LoVo (cell line): ENCODE measurements around the gene ADORA2A.

Experiments used
- DNase-seq: peaks from one replicate; pipeline ENCODE4 v3.0.0-alpha.2; 2016; ENCODE audit warnings: low spot score

Gene ADORA2A

DNA sequence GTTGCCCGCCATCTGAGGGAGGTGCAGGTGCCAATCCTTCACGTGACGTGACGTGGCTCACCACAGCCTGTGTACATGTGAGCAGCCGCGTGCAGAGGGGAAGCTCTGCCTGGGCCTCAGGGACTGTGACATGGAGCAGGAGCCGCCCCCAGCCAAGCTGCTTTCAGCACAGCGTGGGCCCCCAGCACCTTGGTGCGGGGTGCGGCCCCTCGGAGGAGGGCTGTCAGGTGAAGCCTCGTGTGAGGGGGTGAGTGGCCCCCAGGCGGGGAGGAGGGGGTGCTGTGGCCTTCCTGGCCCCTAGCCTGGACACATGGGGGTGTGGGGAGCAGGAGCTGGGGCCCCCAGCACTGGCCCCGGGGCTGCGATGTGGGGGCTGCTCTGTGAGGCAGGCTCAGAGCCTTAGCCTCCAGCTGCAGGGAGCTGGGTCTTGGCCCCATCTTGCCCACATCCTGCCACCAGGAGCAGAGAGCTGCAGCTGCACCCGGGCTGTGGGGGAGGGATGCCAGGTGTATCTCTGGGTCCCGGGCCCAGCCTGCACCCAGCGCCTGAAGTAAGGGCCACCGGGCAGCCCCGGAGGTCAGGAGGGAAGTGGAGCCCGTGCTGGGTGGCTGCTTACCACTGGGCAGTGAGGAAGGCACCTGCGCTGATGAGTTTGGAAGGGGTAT is at the start of gene ADORA2A:
TSS of gene ADORA2A (plus strand) at position 100 of the 665 bp plus-strand sequence. CDS start 5,806 bp downstream, outside the sequence.
- DNase-seq = no peak

DNA sequence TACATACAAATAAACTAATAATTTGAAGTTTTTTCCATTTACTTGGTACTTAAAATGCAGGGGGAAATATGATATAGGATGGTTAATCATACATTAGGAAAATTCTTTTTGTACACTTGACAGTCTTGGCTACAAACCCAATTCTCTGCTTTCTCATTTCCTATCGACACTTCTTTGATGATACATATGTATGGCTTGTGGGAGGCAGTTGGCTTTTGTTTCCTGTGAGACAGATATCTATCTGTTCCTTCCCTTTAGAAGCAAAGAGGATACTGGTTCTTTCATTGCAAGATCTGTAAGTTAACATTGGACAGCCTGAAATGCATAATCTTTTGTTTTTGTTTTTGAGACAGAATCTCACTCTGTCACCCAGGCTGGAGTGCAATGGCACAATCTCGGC is 47.9 kb upstream of the ADORA2A start:
- DNase-seq = no peak

DNA sequence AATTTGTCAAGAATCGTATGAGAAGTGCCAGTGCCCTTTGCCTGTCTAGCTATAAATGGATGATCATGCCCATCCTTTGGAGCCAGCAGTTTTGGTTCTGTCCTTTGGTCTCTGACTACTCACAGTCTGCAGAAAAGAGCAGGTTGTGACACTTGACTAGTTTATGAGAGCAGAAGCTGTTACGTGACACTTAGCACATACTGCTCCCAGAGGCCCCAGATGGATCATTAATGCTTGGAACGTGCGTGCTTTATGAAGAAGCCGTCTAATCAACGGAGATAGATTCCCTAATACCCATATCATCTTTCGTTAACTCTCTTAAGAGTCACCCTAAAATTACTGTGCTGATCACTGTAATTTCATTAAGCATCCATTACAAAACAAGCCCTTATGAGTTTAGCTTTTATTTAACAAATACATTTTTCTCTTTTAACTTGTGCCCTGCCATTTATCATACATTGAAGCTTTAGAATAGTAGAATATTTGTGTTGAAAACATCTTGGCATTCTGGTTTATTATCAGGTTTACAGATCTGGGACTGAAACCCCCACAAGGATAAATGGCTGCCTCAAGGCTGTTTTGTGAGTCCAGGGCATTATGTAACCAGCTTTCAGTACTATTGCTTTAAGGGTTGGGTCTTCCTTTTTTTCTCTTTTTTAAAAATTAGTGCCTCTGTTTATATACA is 47.0 kb upstream of the ADORA2A start:
- no peak for DNase-seq

DNA sequence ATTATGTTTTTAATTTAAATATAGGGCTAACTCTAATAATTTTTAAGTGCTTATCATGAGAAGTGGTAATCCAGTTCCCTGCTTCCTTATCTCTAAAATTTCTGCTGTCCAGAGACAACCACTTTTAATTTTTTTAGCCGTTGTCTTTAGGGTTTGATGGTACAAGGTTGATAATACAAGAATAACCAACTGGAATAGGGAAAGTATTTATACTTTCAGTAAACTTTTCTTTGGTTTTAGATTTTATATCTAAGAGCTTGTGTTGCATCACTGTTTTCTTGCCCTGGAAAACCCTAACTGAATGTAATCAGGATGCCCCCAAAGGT is 46.5 kb upstream of the ADORA2A start:
- DNase-seq = no peak

DNA sequence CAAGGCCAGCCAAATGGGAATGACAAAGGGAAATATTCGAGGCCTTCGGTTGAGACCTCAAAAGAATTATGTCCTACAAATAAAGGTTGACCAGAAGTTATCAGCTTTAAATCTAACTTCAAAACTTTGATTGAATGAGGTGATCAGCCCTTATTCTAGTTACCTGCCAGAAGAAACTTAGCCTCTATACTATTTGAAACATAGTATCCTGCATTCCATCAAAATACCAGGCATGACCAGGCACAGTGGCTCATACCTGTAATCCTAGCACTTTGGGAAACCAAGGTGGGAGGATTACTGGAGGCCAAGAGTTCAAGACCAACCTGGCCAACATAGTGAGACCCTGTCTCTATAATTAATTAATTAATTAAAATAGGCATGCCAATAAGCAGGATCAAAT is 44.3 kb upstream of the ADORA2A start:
- DNase-seq = no peak

DNA sequence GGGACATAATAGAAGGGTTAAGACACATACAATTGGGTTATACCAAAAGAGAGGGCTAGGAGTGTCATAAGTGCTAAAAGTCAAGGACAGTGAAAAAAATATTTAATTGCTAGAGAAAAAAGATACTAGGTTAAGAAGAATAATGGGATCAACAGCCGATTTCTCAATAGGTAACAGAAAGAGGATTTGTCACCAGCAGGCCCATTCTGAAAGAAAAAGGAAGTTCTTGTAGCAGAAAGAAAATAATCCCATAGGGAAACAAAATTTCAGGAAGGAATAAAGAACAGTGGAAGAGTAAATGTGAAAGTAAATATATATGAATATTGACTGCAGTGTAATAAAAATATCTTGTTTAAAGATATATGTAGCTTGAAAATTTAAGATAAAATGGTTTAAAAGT is 43.3 kb upstream of the ADORA2A start:
- DNase-seq = no peak

DNA sequence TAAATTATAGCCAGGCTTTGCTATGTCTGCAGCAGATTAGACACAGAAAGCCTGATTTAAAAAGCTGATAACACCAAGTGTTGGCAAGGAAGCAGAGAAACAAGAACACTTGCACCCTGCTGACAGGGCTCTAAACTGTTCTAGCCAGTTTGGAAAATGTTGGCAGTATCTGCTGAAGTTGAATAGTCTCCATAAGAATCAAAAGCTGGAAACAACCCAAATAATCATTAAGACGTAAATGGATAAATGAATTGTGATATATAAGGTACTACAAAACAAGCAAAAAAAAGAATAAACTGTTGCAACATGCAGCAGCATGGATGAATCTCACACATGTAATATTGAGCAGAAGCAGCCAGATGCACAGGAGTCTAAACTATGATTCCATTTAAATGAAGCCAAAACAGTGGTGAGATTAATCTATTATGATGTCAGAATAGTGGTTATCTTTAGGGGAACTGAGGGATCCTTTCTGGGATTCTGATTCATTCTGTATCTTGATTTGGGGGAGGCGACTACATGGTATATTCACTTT is 40.4 kb upstream of the ADORA2A start:
- no peak for DNase-seq

DNA sequence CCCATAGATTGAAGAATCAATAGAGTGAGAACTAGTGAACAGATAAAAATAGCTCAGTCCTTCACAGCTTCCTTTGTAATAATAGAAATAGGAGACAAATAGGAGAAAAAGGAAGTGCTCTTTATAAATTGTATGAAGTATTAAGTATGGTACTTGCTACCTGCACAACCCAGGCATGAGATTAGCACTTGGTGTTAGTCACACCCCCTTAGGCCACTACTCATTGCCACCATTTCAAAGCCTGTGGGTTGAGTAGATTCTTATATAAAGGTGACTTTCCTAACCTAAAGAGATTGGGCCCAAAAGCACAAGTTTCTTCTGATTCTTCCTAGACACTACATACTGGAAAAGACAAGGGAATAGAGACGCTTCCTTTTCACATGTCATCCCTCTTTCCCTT is 37.7 kb upstream of the ADORA2A start:
- DNase-seq = no peak

DNA sequence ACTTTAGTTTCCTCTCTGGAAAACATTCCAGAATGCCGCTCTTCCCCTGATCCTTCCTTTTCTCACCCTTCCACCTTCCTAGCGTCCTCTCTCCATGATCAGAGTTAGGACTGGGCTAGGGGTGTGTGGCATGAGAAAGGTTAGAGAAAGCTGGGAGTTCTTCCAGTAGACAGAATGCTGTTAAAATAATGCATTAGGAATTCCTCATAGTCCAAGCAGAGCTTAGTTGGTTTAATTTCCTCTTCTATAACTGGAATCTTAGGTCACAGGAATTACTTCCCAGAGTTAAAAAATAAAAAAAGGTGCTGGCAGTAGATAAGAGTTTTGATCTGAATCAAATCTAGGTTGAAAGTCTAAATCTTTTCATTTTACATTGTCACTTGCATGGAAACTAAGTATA is 37.2 kb upstream of the ADORA2A start:
- DNase-seq = no peak

DNA sequence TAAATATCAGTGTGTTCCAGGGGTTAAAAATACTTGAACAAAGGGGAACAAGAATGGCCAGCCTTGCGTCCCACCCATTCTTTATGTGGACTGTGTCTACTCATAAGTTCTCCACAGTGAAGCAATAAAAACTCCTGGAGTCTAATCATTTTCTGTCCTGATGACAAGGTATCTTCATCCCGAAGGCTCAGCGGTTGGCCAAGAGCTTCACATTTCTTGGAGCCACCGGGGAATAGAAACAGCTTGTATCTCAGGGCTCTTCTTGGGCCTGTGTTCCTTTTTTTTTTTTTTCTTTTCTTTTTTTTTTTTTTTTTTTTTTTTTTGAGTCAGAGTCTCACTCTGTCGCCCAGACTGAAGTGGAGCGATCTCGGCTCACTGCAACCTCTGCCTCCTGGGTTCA is 36.8 kb upstream of the ADORA2A start:
- DNase-seq = no peak

DNA sequence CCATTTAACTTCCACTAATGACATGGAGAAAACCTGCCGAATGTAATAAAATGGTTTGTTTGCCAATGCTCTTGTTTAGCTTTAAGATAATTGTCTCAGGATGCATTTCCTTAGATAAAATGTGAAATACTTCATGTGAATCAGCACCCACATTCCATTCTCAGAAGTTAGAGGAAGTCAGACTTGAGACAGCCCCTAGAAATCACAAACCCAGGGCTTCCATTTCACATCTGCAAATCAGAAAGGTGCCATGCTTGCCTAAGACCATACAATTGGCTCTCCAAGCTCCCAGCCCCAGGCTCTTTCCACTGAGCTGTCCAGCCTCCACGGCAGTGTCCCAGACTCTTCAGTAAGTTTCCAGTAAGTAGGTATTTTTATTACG is 35.6 kb upstream of the ADORA2A start:
- DNase-seq = no peak

DNA sequence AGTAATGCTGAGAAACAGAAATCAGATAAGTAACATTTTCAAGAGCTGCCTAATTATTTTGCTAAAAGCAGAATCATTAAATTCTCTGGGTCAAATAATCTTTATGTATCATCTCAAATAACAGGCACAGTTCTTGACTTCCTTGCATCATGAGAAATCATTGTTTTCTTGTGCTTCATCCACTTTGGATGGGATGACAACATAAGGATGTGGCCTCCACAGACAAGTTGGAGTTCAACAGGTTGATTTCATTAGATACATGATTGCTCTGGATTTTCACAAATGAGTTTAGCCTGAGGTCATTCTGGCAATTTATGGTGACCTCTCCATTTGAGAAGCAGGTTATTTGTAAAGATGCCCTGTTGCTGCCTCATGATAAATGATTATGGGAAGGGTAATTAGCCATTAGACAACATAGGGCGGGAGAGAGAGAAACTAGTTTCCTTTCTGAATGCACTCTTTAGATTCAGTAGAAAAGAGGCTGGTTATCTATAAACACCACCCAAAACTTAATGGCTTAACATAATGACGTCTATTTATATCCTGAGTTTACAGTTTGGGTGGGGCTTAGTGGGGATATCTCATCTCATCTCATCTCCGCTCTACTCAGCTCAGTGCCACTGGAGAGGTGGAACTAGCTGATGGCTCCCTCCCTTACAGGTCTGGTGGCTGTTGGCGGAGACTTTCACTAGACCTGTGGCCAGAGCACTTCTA is 35.0 kb upstream of the ADORA2A start:
- DNase-seq = no peak

DNA sequence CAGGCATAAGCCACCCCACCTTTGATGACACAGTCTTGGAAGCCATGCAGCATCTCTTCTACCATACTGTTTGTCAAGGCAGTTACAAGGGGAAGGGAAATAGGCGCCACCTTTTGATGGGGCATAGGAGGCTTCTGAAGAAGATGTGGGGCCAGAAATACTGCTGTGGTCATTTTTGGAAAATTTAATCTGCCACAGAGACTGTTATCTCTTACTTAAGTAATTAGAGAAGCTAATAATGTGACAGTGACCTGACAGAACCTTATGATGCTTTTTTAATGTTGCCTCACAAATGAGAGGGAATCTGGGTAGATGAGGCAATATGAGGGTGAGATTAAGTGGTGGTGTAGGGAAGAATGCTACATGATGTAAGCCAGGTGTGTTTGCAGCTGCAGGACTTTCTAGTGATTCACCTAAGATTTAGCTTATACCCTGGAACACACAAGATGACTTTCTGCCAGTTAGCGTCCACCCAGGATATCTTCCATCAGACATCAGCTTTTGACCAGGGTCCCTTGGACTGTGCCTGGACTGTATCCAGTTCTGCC is 34.3 kb upstream of the ADORA2A start:
- DNase-seq = no peak

DNA sequence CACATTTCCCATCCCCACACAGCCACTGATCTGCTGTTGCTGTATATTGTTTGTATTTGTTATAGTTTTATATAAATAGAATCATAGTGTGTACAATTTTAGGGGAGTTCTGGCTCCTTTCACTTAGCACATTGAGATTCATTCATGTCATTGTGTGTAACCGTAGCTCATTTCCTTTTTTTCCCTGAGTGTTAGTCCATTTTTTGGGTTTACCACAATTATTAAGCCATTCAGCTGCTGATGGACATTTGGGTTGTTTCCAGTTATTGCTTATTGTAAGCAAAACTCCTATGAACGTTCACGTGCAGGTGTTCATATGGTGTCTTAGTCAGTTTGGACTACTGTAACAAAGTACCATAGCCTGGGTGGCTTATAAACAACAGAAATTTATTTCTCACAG is 33.6 kb upstream of the ADORA2A start:
- no peak for DNase-seq

DNA sequence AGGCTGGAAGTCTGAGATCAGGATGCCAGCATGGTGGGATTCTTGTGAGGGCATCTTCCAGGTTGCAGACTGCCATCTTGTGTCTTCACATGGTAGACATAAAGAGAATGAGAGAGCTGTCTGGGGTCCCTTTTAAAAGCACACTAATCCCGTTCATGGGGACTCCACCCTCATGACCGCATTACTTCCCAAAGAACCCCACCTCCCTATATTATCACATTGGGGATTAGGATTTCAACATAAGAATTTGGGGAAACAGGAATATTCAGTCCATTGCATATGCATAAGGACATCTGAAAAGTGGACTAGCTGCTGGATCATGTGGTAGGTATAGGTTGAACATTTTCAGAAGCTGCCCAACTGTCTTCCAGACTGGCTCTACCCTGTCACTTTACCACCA is 33.1 kb upstream of the ADORA2A start:
- DNase-seq = no peak

DNA sequence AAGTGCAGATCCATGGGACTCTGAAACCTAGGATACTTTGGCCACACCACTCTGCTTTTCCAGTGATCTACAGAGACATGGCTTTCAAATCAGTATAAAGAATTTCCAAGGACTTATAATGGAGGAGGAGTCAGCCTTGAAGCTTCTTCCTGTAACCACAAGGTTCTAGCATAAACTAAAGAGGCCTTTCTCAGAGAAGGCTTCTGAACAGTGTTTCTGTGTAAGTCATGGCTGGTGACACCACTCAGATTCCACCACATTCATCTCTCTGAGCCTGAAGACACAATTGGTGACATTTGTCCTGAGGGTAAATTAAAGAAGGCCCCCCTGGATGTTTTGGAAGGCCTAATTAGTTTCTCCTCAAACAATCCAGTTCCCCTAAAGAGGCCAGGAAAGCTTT is 29.0 kb upstream of the ADORA2A start:
- DNase-seq = no peak

DNA sequence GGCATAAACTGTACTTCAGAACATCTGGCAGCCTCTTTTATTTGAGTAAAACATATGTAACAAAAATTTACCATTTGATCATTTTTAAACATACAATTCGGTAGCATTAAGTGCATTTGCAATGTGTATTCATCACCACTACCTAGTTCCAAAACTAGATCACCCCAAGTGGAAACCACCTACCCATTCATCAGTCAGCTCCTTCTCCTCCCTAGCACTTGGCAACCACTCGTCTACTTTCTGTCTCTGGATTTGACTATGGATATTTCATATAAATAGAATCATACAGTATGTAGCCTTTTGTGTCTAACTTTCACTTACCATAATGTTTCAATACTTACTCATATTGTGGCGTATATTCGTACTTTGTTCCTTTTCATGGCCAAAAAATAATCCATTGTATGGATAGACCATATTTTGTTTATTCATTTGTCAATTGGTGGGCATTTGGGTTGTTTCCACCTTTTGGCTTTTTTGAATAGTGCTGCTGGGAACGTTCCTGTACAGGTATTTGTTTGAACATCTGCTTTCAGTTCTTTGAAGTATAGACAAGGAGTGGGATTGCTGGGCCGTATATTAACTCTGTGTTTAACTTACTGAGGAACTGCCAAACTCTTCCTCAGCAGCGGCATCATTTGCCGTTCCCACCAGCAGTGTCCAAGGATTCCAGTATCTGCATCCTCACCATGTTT is 27.2 kb upstream of the ADORA2A start:
- DNase-seq = no peak

DNA sequence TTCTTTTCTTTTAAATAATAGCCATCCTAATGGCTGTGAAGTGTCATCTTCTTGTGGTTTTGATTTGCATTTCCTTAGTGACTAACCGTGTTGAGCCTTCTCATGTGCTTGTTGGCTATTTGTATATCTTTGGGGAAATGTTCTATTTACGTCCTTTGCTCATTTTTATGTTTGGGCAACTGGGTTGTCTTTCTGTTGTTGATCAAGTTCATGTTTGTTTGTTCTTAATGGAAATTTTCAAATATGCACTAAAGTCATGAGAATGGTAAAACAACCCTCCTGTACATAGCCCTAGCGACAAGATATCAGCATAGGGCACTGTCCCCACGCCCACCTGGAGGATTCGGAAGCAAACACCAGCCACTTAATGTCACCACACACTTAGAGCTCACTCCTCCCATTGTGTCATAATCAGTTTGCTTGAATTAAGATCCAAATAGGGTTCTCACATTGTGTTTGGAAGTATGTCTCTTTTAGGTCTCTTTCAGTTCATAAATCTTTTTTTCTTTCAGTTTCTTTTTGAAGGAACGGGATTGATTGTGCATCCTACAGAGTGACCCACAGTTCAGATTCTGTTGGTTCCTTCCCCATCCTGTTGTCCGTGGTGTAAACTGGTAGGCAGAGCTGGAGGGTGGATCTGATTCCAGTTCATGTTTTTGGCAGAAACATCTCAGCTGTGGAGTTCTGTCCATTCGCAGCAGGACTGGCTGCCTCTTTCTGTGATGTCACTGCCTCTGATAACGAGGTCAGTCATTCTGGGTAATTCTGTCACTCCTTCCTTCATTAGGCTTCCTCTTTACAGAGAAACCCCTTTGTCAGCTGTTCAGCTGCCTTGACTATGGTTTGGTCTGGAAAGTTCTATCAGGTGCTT is 26.4 kb upstream of the ADORA2A start:
- no peak for DNase-seq

DNA sequence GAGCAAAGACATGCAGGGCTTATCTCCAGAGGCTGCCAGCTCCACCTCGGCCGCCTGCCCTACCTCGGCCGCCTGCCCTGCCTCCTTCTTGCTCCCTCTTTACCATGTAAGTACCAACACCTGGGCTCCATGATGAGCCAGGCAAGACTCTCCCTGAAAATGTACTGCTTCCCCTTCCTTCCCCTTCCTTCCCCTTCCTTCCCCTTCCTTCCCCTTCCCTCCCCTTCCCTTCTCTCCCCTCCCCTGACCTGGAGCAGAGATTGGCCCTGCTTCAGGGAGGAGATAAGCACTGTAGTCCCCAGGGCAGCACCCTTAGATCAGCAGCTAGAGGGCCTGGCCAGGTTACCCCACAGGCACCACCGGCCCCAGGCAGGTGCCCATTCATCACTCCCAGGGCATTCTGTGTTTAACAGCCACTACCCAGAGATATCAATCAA is 25.4 kb upstream of the ADORA2A start:
- no peak for DNase-seq

DNA sequence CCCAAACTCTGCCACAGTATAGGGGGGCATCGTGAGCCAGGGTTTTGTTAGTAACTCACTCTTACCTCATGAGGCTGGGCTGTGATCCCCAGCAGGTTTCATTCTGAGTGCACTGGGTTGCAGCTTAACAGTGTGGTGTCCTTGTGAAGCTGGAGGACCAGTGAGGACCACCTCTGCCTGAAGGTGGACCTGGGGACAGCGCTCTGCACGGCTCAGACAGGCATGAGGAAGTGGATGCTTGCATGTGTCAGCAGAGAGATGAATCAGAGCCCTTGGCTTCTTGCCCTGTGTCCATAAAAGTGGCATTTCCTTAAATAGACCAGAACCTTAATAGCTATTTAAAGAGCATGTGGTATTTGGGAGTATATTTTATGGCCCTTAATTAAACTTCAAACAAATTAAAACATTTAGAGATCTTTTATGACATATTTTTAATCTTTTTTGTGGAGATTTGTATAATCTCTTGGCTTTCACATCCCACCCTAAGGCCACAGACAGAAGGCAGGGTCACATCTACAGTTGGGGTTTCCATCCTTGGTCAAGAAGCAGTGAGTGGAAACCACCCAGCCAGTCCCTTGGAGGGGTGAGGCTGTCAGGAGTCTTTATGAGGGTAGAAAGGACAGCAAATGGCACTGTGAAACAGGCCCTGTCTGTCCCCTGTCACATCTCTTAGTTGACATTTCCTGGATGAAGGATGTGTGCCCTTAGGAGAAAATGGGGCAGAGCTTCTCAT is 24.8 kb upstream of the ADORA2A start:
- peak; percentile 96 for DNase-seq

DNA sequence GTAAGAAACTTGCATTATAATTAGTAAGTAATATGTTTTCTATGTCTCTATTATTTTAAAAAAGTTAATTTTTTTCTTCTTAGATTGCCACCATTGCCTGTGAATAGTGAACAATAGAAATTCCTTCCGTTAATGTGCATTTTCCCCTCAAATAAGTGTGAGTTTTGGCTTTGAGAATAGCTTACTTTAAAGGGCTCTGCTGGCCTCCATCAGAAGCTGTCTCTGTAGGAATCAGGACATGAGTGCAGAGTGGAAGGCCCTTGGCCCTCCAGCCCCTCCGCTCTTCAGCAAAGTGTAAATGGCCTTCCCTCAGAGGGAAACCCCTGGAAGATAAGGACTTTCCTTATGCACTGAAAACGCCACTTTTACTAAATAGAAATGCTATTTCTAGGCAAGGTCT is 24.1 kb upstream of the ADORA2A start:
- no peak for DNase-seq
